ENCODE measurements around the gene THOP1. TPM values are rescaled to one million over a fixed set of nuclear protein-coding genes. Genes with fewer than 3 reads are reported as not detected.

The THOP1 gene
- total RNA-seq, 1 experiment from 2014 or later, result 143 TPM

DNA sequence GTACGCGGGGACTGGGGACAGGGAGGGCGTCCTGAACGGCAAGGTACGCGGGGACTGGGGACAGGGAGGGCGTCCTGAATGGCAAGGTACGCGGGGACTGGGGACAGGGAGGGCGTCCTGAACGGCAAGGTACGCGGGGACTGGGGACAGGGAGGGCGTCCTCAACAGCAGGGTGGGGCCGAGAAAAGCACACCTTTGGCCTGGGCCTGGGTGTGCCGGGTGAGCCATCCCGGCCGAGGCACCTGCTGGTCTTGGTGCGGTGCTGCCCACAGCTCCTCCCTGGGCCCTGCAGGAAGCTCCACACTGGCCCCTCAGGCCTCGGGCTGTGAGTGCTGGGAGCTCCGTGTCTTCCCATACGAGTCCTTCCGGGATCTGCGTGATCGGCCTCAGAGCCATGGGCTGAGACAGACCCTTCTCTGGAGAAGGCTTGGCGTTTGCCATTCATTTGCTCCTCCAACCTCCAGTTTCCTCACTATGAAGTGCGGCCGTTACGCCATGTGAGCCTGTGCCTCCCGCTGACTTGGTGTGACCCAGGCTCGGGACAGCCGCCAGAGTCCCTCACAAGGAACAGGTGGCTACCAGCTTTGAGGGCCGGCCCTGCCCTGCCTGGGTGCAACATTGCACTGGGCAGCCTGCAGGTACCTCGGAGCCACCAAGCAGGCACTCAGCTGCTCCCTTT lies 26.6 kb downstream of the THOP1 start:
- no TSS peak for BruUV-seq (replicated peaks)
- ATAC-seq (no peak), DNase-seq (ENCODE audit: low read depth, low spot score) (no peak)
- H3K4me3 ChIP-seq (ENCODE audit: low read depth in 2 of 2, low read length in 2 of 2), result no peak overlapping the region
- POLR2A ChIA-PET, result no interaction called here
- no peaks in the 10 kb centered on the region for H3K36me3 ChIP-seq (ENCODE audit: control insufficient read depth, insufficient read depth, low read length)
- intact Hi-C loops (cut with micrococcal nuclease; ENCODE audit: unreplicated experiment) (no loop called here), in situ Hi-C loops (cut with HindIII; ENCODE audit: low pct_unique_long_range_greater_than_20kb, low sequenced_read_pairs) (no loop called here)
- no peaks in the 10 kb centered on the region for H3K4me1 ChIP-seq (ENCODE audit: control insufficient read depth, insufficient read depth, low read length)
- TF ChIP-seq, protein P1, sequence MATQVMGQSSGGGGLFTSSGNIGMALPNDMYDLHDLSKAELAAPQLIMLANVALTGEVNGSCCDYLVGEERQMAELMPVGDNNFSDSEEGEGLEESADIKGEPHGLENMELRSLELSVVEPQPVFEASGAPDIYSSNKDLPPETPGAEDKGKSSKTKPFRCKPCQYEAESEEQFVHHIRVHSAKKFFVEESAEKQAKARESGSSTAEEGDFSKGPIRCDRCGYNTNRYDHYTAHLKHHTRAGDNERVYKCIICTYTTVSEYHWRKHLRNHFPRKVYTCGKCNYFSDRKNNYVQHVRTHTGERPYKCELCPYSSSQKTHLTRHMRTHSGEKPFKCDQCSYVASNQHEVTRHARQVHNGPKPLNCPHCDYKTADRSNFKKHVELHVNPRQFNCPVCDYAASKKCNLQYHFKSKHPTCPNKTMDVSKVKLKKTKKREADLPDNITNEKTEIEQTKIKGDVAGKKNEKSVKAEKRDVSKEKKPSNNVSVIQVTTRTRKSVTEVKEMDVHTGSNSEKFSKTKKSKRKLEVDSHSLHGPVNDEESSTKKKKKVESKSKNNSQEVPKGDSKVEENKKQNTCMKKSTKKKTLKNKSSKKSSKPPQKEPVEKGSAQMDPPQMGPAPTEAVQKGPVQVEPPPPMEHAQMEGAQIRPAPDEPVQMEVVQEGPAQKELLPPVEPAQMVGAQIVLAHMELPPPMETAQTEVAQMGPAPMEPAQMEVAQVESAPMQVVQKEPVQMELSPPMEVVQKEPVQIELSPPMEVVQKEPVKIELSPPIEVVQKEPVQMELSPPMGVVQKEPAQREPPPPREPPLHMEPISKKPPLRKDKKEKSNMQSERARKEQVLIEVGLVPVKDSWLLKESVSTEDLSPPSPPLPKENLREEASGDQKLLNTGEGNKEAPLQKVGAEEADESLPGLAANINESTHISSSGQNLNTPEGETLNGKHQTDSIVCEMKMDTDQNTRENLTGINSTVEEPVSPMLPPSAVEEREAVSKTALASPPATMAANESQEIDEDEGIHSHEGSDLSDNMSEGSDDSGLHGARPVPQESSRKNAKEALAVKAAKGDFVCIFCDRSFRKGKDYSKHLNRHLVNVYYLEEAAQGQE (IDR thresholded peaks at IDR 0.05; ENCODE audit: insufficient read depth in 1 of 2, low read depth in 2 of 2, low read length in 1 of 2), result no peak
- no peak for TF ChIP-seq TCF7L2 (IDR thresholded peaks at IDR 0.05; ENCODE audit: low read depth, low read length)
- TF ChIP-seq, protein P2, sequence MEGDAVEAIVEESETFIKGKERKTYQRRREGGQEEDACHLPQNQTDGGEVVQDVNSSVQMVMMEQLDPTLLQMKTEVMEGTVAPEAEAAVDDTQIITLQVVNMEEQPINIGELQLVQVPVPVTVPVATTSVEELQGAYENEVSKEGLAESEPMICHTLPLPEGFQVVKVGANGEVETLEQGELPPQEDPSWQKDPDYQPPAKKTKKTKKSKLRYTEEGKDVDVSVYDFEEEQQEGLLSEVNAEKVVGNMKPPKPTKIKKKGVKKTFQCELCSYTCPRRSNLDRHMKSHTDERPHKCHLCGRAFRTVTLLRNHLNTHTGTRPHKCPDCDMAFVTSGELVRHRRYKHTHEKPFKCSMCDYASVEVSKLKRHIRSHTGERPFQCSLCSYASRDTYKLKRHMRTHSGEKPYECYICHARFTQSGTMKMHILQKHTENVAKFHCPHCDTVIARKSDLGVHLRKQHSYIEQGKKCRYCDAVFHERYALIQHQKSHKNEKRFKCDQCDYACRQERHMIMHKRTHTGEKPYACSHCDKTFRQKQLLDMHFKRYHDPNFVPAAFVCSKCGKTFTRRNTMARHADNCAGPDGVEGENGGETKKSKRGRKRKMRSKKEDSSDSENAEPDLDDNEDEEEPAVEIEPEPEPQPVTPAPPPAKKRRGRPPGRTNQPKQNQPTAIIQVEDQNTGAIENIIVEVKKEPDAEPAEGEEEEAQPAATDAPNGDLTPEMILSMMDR (IDR thresholded peaks at IDR 0.05), result no peak
- no peak for TF ChIP-seq POLR2AphosphoS5 (IDR thresholded peaks at IDR 0.05; ENCODE audit: low read depth, low read length)
- TF ChIP-seq SIN3A (IDR thresholded peaks at IDR 0.05; ENCODE audit: borderline replicate concordance, insufficient read depth, low read depth, low read length), result no peak
- no peaks in the 10 kb centered on the region for H3K27me3 ChIP-seq (ENCODE audit: control insufficient read depth, insufficient read depth, low read length)
- H3K9me3 ChIP-seq (ENCODE audit: control insufficient read depth, insufficient read depth, low read depth, low read length), result no peaks in the 10 kb centered on the region
- no peak overlapping the region for H3K27ac ChIP-seq (ENCODE audit: low read length)
- CTCF ChIA-PET, result no interaction called here

DNA sequence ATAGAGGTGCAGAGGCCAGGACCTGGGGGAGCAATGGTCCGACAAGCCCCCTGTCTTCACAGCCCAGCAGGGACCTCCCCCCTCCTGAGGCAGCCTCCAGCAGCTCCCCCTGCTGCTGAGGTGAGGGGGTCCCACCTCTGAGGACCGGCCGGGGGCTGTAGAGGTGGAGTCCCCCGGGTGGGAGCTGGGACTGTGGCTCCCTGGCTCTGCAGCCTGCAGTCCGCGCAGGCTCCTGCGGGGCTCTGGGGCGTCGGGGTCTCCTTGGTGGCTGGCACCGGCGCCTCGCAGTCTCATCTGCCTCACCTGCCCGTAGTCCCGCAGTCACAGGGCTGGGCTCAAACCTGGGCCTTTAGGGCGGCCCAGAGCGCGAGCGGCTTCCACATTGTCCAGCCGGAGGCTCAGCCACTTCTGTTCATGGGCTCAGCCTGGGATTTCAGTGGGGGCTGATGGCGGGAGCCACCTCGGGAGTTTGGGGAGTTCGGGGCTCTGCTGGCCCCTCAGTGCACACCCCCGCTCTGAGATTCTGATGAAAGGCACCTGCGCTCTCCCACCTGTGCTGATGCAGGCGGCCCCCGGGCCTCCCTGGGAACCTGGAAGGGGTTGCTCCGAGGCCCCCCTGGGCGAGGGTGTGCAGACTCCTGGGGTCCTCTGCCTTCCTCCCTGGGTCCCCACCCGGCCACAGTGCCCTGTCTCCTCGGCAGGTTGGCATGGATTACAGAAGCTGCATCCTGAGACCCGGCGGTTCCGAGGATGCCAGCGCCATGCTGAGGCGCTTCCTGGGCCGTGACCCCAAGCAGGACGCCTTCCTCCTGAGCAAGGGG lies 27.3 kb downstream of the THOP1 start:
- CTCF ChIA-PET, result no interaction called here
- Histone ChIP-seq H3K9me3 (ENCODE audit: control insufficient read depth, insufficient read depth, low read depth, low read length) (no peaks in the 10 kb centered on the region), H3K27ac (ENCODE audit: low read length) (no peak overlapping the region), H3K27me3 (ENCODE audit: control insufficient read depth, insufficient read depth, low read length) (no peaks in the 10 kb centered on the region), H3K4me1 (ENCODE audit: control insufficient read depth, insufficient read depth, low read length) (no peaks in the 10 kb centered on the region), H3K4me3 (ENCODE audit: low read depth in 2 of 2, low read length in 2 of 2) (no peak overlapping the region), H3K36me3 (ENCODE audit: control insufficient read depth, insufficient read depth, low read length) (no peaks in the 10 kb centered on the region)
- intact Hi-C loops (cut with micrococcal nuclease; ENCODE audit: unreplicated experiment), result no loop called here
- no TSS peak for BruUV-seq (replicated peaks)
- no peak for TF ChIP-seq POLR2AphosphoS5 (IDR thresholded peaks at IDR 0.05; ENCODE audit: low read depth, low read length)
- TF ChIP-seq, protein P2 (IDR thresholded peaks at IDR 0.05), result no peak
- TF ChIP-seq SIN3A (IDR thresholded peaks at IDR 0.05; ENCODE audit: borderline replicate concordance, insufficient read depth, low read depth, low read length), result no peak
- TF ChIP-seq, protein P1 (IDR thresholded peaks at IDR 0.05; ENCODE audit: insufficient read depth in 1 of 2, low read depth in 2 of 2, low read length in 1 of 2), result no peak
- TF ChIP-seq TCF7L2 (IDR thresholded peaks at IDR 0.05; ENCODE audit: low read depth, low read length), result no peak
- in situ Hi-C loops (cut with HindIII; ENCODE audit: low pct_unique_long_range_greater_than_20kb, low sequenced_read_pairs), result no loop called here
- DNase-seq (ENCODE audit: low read depth, low spot score) (no peak), ATAC-seq (no peak)
- POLR2A ChIA-PET, result interaction anchor here (0.5 kb wide), 1 partner anchor 88 kb away, joined by 6 read pairs; the partner anchor contains the start of gene ZNF57

All from Panc1 (cell line).